Breast epithelium (tissue), 4 donors: Measurements from ENCODE around the gene FARP1. TPM values are rescaled to one million over a fixed set of nuclear protein-coding genes. Genes with fewer than 3 reads are reported as not detected.

ENCODE experiments used
- DNase-seq, 2 donors: peaks; one replicate each; pipeline ENCODE4 v3.0.0-alpha.2; 2019; ENCODE audit warnings: low spot score in 2 of 2
- H3K27ac ChIP-seq, 2 donors: fragments of 200-600 bp; sonication (generic) in 1 of 2; one replicate each; pipeline ENCODE4 v1.5.1; 2016 to 2019; ENCODE audit warnings: mild to moderate bottlenecking in 1 of 2
- H3K27me3 ChIP-seq, 2 donors: fragments of 200-600 bp; sonication (generic) in 1 of 2; one replicate each; pipeline versions ENCODE4 v1.5.1 to v1.6.0; 2017 to 2019; ENCODE audit warnings: control low read depth in 1 of 2, mild to moderate bottlenecking in 1 of 2
- H3K36me3 ChIP-seq: fragments of 200-600 bp; one replicate; pipeline ENCODE4 v1.5.1; 2019
- H3K4me1 ChIP-seq, 2 donors: fragments of 200-600 bp; sonication (generic); one replicate each; pipeline ENCODE4 v1.5.1; 2016 to 2019; ENCODE audit warnings: control low read depth in 1 of 2
- H3K4me3 ChIP-seq, 3 donors: fragments of 200-600 bp; sonication (generic); 1 replicate in 2 of 3; 2 replicates in 1 of 3; pipeline ENCODE4 v1.5.1; 2016 to 2019; ENCODE audit warnings: mild to moderate bottlenecking in 3 of 3, moderate library complexity in 2 of 3
- H3K9me3 ChIP-seq, 2 donors: fragments of 200-600 bp; sonication (generic) in 1 of 2; one replicate each; pipeline ENCODE4 v1.5.1; 2016 to 2019; ENCODE audit warnings: control low read depth in 1 of 2
- CTCF ChIP-seq, 3 donors: fragments of 450-650 bp; IDR thresholded peaks; one replicate each; pipeline ENCODE4 v1.5.1; 2016 to 2017; ENCODE audit warnings: antibody characterized with exemption in 3 of 3, mild to moderate bottlenecking in 3 of 3, moderate library complexity in 3 of 3
- POLR2A ChIP-seq: fragments of 450-650 bp; IDR thresholded peaks from one replicate; pipeline ENCODE4 v1.6.1; 2016; ENCODE audit warnings: antibody characterized with exemption, mild to moderate bottlenecking, moderate library complexity
- POLR2AphosphoS5 ChIP-seq, 3 donors: sonication (generic); formaldehyde crosslinking; IDR thresholded peaks; one replicate each; pipeline ENCODE4 v1.6.1; 2017; ENCODE audit warnings: antibody characterized with exemption in 3 of 3
- intact Hi-C: fragments of 100-400 bp; cut with DNase I; formaldehyde crosslinking; loops from one replicate; pipeline ENCODE4 v1.15.1; 2023; ENCODE audit warnings: low total_unique reads
- total RNA-seq, 3 donors: library from RNA; depleted of rRNA; stranded (reverse); fragments of >200 nt; gene quantifications; one replicate each; pipeline ENCODE4 v1.1.0, GENCODE V29; 2016

FARP1 gene
- total RNA-seq, 3 donors from 2014 or later: 29.8 to 97.3 (median 80.1) TPM

GRCh38 chr13:98452851-98453843 is 310.3 kb downstream of the FARP1 start:
- TF ChIP-seq CTCF (IDR thresholded peaks at IDR 0.05): no peak
- TF ChIP-seq POLR2A: no peak
- TF ChIP-seq POLR2AphosphoS5 (IDR thresholded peaks at IDR 0.05): no peak
- DNase-seq: no peak
- intact Hi-C loops: no loop called here
- Histone ChIP-seq H3K36me3 (peaks cover 5% of the 10 kb centered on the region), H3K4me3 (no peak overlapping the region), H3K27ac (no peak overlapping the region), H3K4me1 (no peaks in the 10 kb centered on the region), H3K9me3 (no peaks in the 10 kb centered on the region), H3K27me3 (no peaks in the 10 kb centered on the region)

GRCh38 chr13:98454389-98454881 is 311.5 kb downstream of the FARP1 start:
- intact Hi-C loops: no loop called here
- no peak for DNase-seq
- peak overlapping the region; percentile 71 to 80 for H3K27ac ChIP-seq
- H3K36me3 ChIP-seq: peaks cover 5% of the 10 kb centered on the region
- no peak overlapping the region for H3K4me3 ChIP-seq
- peak in 1 of 3 donors; percentile 65 for TF ChIP-seq POLR2AphosphoS5 (IDR thresholded peaks at IDR 0.05)
- no peak for TF ChIP-seq POLR2A
- H3K27me3 ChIP-seq: no peaks in the 10 kb centered on the region
- H3K4me1 ChIP-seq: no peaks in the 10 kb centered on the region
- no peaks in the 10 kb centered on the region for H3K9me3 ChIP-seq

GRCh38 chr13:98456413-98456845 is 313.5 kb downstream of the FARP1 start:
- Histone ChIP-seq H3K4me1 (no peaks in the 10 kb centered on the region), H3K4me3 (no peak overlapping the region), H3K9me3 (no peaks in the 10 kb centered on the region), H3K36me3 (peaks cover 5% of the 10 kb centered on the region), H3K27me3 (no peaks in the 10 kb centered on the region), H3K27ac (peak overlapping the region; percentile 36 to 59)
- no peak for DNase-seq
- no peak for TF ChIP-seq CTCF (IDR thresholded peaks at IDR 0.05)
- TF ChIP-seq POLR2AphosphoS5 (IDR thresholded peaks at IDR 0.05): no peak
- TF ChIP-seq POLR2A: no peak
- intact Hi-C loops: no loop called here

- intact Hi-C loops: no loop called here
- H3K9me3 ChIP-seq: no peaks in the 10 kb centered on the region
- no peaks in the 10 kb centered on the region for H3K27me3 ChIP-seq
- no peak for TF ChIP-seq POLR2AphosphoS5 (IDR thresholded peaks at IDR 0.05)
- no peak for TF ChIP-seq POLR2A
- H3K36me3 ChIP-seq: peaks cover 5% of the 10 kb centered on the region
- H3K4me3 ChIP-seq: no peak overlapping the region
- H3K4me1 ChIP-seq: no peaks in the 10 kb centered on the region
- H3K27ac ChIP-seq: peak overlapping the region in 1 of 2 donors; percentile 59
- DNase-seq: no peak
Measured at GRCh38 chr13:98457053-98457452, 314.2 kb downstream of the FARP1 start.

GRCh38 chr13:98458431-98458830 is 315.5 kb downstream of the FARP1 start:
- Histone ChIP-seq H3K27me3 (no peaks in the 10 kb centered on the region), H3K4me1 (no peaks in the 10 kb centered on the region), H3K4me3 (no peak overlapping the region), H3K9me3 (no peaks in the 10 kb centered on the region), H3K36me3 (peaks cover 5% of the 10 kb centered on the region), H3K27ac (peak overlapping the region in 1 of 2 donors; percentile 40)
- intact Hi-C loops: no loop called here
- no peak for DNase-seq
- TF ChIP-seq POLR2AphosphoS5 (IDR thresholded peaks at IDR 0.05): no peak

GRCh38 chr13:98459171-98459681 is 316.3 kb downstream of the FARP1 start:
- DNase-seq: no peak
- no peaks in the 10 kb centered on the region for H3K4me1 ChIP-seq
- H3K9me3 ChIP-seq: no peaks in the 10 kb centered on the region
- intact Hi-C loops: no loop called here
- TF ChIP-seq POLR2A (no peak), POLR2AphosphoS5 (IDR thresholded peaks at IDR 0.05) (no peak), CTCF (IDR thresholded peaks at IDR 0.05) (no peak)
- no peaks in the 10 kb centered on the region for H3K27me3 ChIP-seq
- peaks cover 5% of the 10 kb centered on the region for H3K36me3 ChIP-seq
- H3K27ac ChIP-seq: peak overlapping the region in 1 of 2 donors; percentile 20
- H3K4me3 ChIP-seq: no peak overlapping the region
